HepG2 (cell line): ENCODE measurements around the gene LAP3. TPM values are rescaled to one million over a fixed set of nuclear protein-coding genes. Genes with fewer than 3 reads are reported as not detected.

ENCODE experiments used
- ATF7 ChIP-seq, 2 experiments: fragments of 450-650 bp in 1 of 2; sonication (generic) in 1 of 2; formaldehyde crosslinking in 1 of 2; IDR thresholded peaks; 2 replicates each; pipeline versions ENCODE4 v1.4.0 to v1.6.1; 2016 to 2020; ENCODE audit warnings: antibody characterized with exemption in 1 of 2, mild to moderate bottlenecking in 1 of 2, missing genetic modification reagents in 1 of 2
- IKZF5 ChIP-seq: IDR thresholded peaks from 2 replicates; pipeline ENCODE4 v1.6.1; 2018; ENCODE audit warnings: missing genetic modification reagents, mild to moderate bottlenecking, missing compliant biosample characterization
- MXD1 ChIP-seq: sonication (generic); formaldehyde crosslinking; IDR thresholded peaks from 2 replicates; pipeline ENCODE4 v1.4.0; 2020; ENCODE audit warnings: mild to moderate bottlenecking, missing genetic modification reagents
- NFATC3 ChIP-seq: sonication (generic); formaldehyde crosslinking; IDR thresholded peaks from 2 replicates; pipeline ENCODE4 v1.5.1; 2020; ENCODE audit warnings: mild to moderate bottlenecking, missing genetic modification reagents
- PHF8 ChIP-seq: sonication (generic); formaldehyde crosslinking; IDR thresholded peaks from 2 replicates; pipeline ENCODE4 v1.5.0; 2020; ENCODE audit warnings: missing genetic modification reagents
- TGIF2 ChIP-seq: IDR thresholded peaks from 2 replicates; pipeline ENCODE4 v1.6.1; 2016; ENCODE audit warnings: control low read depth, missing compliant biosample characterization
- UBTF ChIP-seq: sonication (generic); formaldehyde crosslinking; IDR thresholded peaks from 2 replicates; pipeline ENCODE4 v1.4.0; 2020; ENCODE audit warnings: mild to moderate bottlenecking, missing genetic modification reagents
- ZKSCAN1 ChIP-seq: fragments of 150-350 bp; IDR thresholded peaks from 2 replicates; pipeline ENCODE4 v1.6.1; 2014; ENCODE audit warnings: low read length
- ZMYM4 ChIP-seq: sonication (generic); formaldehyde crosslinking; IDR thresholded peaks from 2 replicates; pipeline ENCODE4 v1.8.1; 2023; ENCODE audit warnings: mild to moderate bottlenecking, missing genetic modification reagents
- ZNF230 ChIP-seq: sonication (generic); formaldehyde crosslinking; IDR thresholded peaks from 2 replicates; pipeline ENCODE4 v1.4.0; 2020; ENCODE audit warnings: mild to moderate bottlenecking, missing genetic modification reagents
- ZNF558 ChIP-seq: sonication (generic); formaldehyde crosslinking; IDR thresholded peaks from 2 replicates; pipeline ENCODE4 v1.9.0; 2022; ENCODE audit warnings: mild to moderate bottlenecking, missing genetic modification reagents, borderline replicate concordance
- ZNF709 ChIP-seq: sonication (generic); formaldehyde crosslinking; IDR thresholded peaks from 2 replicates; pipeline ENCODE4 v1.5.0; 2020; ENCODE audit warnings: mild to moderate bottlenecking, missing genetic modification reagents
- ZNF75D ChIP-seq: sonication (generic); formaldehyde crosslinking; IDR thresholded peaks from 2 replicates; pipeline ENCODE4 v1.8.1; 2023; ENCODE audit warnings: missing genetic modification reagents, mild to moderate bottlenecking, borderline replicate concordance
- polyA plus RNA-seq, 8 experiments: library from polyadenylated mRNA; depleted of rRNA in 3 of 8; stranded (reverse) in 7 of 8; unstranded in 1 of 8; fragments of >200 nt; fragmentation: Illumina TruSeq in 4 of 8; extraction: Trizol in 4 of 8; gene quantifications; 2 replicates each; pipeline versions ENCODE4 v1.2.1 to v1.2.3, GENCODE V29; 2011 to 2016; ENCODE audit warnings: low read depth in 4 of 8, missing spikeins in 1 of 8, mixed read lengths in 1 of 8; ENCODE audit not compliant: insufficient read depth in 1 of 8
- total RNA-seq, 5 experiments: library from RNA; depleted of rRNA; stranded (reverse); fragments of >200 nt; fragmentation: Illumina TruSeq; extraction: Trizol; gene quantifications; 2 replicates each; pipeline ENCODE4 v1.2.3, GENCODE V29; 2016; ENCODE audit warnings: low read depth in 1 of 5
- TF ChIP-seq, protein P1 (sequence below): sonication (generic); formaldehyde crosslinking; IDR thresholded peaks from 2 replicates; pipeline ENCODE4 v1.9.0; 2021; ENCODE audit warnings: missing genetic modification reagents, borderline replicate concordance
- TF ChIP-seq, protein P2 (sequence below): sonication (generic); formaldehyde crosslinking; IDR thresholded peaks from 2 replicates; pipeline ENCODE4 v1.5.1; 2020; ENCODE audit warnings: mild to moderate bottlenecking, missing genetic modification reagents
- TF ChIP-seq, protein P3 (sequence below): sonication (generic); formaldehyde crosslinking; IDR thresholded peaks from 2 replicates; pipeline ENCODE4 v1.8.1; 2023; ENCODE audit warnings: missing genetic modification reagents, mild to moderate bottlenecking, borderline replicate concordance

The LAP3 gene
- total and polyA plus RNA-seq, 2 of the 13 experiments (the other 11 are each of a cell fraction or from before 2014, with no cell fraction given): 106 to 125 TPM

DNA sequence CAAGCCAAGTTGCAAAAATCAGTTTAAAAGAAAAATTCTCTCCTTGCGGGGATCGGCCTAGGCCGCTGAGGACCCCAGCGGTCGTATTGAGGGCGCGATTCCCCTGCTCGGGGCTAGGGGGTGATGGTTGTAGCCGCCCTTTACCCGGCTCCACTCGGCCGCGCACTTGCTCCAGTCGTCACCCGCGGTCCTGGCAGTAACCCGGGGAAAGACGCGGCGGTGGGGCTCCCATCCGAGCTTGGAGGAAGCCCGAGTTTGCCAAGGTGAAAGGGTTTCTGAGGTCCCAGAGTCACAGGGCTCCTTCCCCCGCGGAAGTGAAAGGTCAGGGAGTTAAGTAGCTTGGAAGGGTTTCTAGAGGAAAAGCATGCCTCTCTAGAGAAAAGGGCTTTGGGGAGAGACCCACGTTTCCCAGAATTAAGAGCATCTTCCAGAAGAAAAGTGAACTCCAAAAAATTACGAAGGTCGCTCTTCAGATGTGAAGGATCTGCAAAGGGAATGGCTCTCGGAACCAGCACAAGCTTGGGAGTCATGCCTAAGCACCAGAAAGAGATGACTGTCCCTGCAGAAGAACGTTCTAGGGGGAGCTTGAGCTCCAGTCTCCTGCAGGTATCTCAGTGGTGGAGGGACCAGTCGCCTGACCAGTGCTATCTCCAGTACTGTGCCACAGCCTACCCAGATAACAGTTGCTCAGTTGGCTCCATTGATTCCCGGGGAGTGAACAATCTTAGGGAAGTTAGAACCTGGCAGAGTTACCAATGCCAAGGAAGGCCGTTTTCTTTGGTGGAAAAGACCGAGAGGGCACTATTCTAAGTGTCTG is 875 bp downstream of the LAP3 start (continued):
- TF ChIP-seq MXD1 (CRISPR knock-in tag): no peak
- no peak for TF ChIP-seq ATF7 (IDR thresholded peaks at IDR 0.05)
- TF ChIP-seq ATF7 (CRISPR knock-in tag; IDR thresholded peaks at IDR 0.05): no peak
- TF ChIP-seq NFATC3 (CRISPR knock-in tag): no peak
- 0 out of 2 replicates have a peak, but pooled peaks have one; percentile 2 for TF ChIP-seq PHF8 (CRISPR knock-in tag)
- TF ChIP-seq, protein P1, sequence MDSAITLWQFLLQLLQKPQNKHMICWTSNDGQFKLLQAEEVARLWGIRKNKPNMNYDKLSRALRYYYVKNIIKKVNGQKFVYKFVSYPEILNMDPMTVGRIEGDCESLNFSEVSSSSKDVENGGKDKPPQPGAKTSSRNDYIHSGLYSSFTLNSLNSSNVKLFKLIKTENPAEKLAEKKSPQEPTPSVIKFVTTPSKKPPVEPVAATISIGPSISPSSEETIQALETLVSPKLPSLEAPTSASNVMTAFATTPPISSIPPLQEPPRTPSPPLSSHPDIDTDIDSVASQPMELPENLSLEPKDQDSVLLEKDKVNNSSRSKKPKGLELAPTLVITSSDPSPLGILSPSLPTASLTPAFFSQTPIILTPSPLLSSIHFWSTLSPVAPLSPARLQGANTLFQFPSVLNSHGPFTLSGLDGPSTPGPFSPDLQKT (CRISPR knock-in tag): no peak
- TF ChIP-seq IKZF5 (CRISPR knock-in tag): no peak
- TF ChIP-seq ZNF558 (CRISPR knock-in tag): 0 out of 2 replicates have a peak, but pooled peaks have one; percentile 9
- TF ChIP-seq, protein P2, sequence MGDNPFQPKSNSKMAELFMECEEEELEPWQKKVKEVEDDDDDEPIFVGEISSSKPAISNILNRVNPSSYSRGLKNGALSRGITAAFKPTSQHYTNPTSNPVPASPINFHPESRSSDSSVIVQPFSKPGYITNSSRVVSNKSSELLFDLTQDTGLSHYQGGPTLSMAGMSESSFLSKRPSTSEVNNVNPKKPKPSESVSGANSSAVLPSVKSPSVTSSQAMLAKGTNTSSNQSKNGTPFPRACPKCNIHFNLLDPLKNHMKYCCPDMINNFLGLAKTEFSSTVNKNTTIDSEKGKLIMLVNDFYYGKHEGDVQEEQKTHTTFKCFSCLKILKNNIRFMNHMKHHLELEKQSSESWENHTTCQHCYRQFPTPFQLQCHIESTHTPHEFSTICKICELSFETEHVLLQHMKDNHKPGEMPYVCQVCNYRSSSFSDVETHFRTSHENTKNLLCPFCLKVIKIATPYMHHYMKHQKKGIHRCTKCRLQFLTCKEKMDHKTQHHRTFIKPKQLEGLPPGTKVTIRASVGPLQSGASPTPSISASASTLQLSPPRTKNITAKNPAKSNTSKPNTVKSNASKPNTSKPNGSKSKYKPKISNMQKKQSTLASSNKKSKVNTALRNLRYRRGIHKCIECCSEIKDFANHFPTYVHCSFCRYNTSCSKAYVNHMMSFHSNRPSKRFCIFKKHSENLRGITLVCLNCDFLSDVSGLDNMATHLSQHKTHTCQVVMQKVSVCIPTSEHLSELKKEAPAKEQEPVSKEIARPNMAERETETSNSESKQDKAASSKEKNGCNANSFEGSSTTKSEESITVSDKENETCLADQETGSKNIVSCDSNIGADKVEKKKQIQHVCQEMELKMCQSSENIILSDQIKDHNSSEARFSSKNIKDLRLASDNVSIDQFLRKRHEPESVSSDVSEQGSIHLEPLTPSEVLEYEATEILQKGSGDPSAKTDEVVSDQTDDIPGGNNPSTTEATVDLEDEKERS (CRISPR knock-in tag): no peak
- TF ChIP-seq ZNF709 (CRISPR knock-in tag): no peak
- TF ChIP-seq ZNF230 (CRISPR knock-in tag): no peak
- no peak for TF ChIP-seq ZKSCAN1
- no peak; the same call in 1 of the 2 replicates for TF ChIP-seq ZNF75D (CRISPR knock-in tag)
- TF ChIP-seq, protein P3, sequence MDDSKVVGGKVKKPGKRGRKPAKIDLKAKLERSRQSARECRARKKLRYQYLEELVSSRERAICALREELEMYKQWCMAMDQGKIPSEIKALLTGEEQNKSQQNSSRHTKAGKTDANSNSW (CRISPR knock-in tag): 0 out of 2 replicates have a peak, but pooled peaks have one; percentile 17
- TF ChIP-seq TGIF2 (CRISPR knock-in tag): no peak
- TF ChIP-seq ZMYM4 (CRISPR knock-in tag): no peak
- TF ChIP-seq UBTF (CRISPR knock-in tag): 0 out of 2 replicates have a peak, but pooled peaks have one; percentile 1
